HG03196 (cell line): Measurements from ENCODE around the gene IL2RA.
"Not testable (repeated sequence)": the region's sequence is repeated elsewhere in the genome, so short reads cannot be mapped to it uniquely, and the experiment has no call there.

Experiments
- ATAC-seq: cut with Tn5 transposase; IDR thresholded peaks from one replicate; pipeline ENCODE4 v1.9.1; 2021; ENCODE audit not compliant: unreplicated experiment

IL2RA gene

GRCh38 chr10:6083523-6084475 is 21.6 kb upstream of the IL2RA start:
- no peak for ATAC-seq

- ATAC-seq: no peak
Observed at GRCh38 chr10:6082496-6083395, 20.6 kb upstream of the IL2RA start.

GRCh38 chr10:6080417-6080973 is 18.3 kb upstream of the IL2RA start:
- ATAC-seq: no peak

- ATAC-seq: no peak
Observed at GRCh38 chr10:6079044-6079443, 16.9 kb upstream of the IL2RA start.

- no peak for ATAC-seq
Observed at GRCh38 chr10:6077071-6077675, 15.0 kb upstream of the IL2RA start.

- ATAC-seq: no peak
Observed at GRCh38 chr10:6074489-6075301, 12.5 kb upstream of the IL2RA start.

GRCh38 chr10:6072215-6072934 is 10.2 kb upstream of the IL2RA start:
- ATAC-seq: peak; percentile 51

GRCh38 chr10:6071181-6072175 is 9.3 kb upstream of the IL2RA start:
- ATAC-seq: no peak

GRCh38 chr10:6070660-6071059 is 8.5 kb upstream of the IL2RA start:
- ATAC-seq: no peak

GRCh38 chr10:6069081-6069931 is 7.1 kb upstream of the IL2RA start:
- no peak for ATAC-seq

GRCh38 chr10:6068422-6068821 is 6.3 kb upstream of the IL2RA start:
- no peak for ATAC-seq

- no peak for ATAC-seq
Observed at GRCh38 chr10:6068006-6068405, 5.8 kb upstream of the IL2RA start.

GRCh38 chr10:6067457-6067856 is 5.3 kb upstream of the IL2RA start:
- ATAC-seq: no peak

GRCh38 chr10:6065835-6066234 is 3.7 kb upstream of the IL2RA start:
- ATAC-seq: no peak

GRCh38 chr10:6065406-6065805 is 3.2 kb upstream of the IL2RA start:
- no peak for ATAC-seq

GRCh38 chr10:6064726-6065125 is 2.6 kb upstream of the IL2RA start:
- ATAC-seq: not testable (repeated sequence)

- no peak for ATAC-seq
Observed at GRCh38 chr10:6064119-6064518, 2.0 kb upstream of the IL2RA start.
